Central memory CD8-positive, alpha-beta T cell (primary cell): ENCODE results near the gene CCHCR1.
"Not testable (repeated sequence)": the region's sequence is repeated elsewhere in the genome, so short reads cannot be mapped to it uniquely, and the experiment has no call there.

Source experiments
- ATAC-seq: fragments of 150-1000 bp; cut with Tn5 transposase; replicated peaks from 2 replicates; pipeline ENCODE4 v1.10.0; 2022; ENCODE audit warnings: mild to moderate bottlenecking, moderate FRiP score, moderate number of reproducible peaks; ENCODE audit not compliant: poor library complexity, severe bottlenecking; ENCODE audit errors: extremely low read depth
- DNase-seq, 2 donors: peaks; one replicate each; pipeline ENCODE4 v3.0.0; 2021; ENCODE audit warnings: low spot score in 2 of 2
- H3K27ac Mint-ChIP-seq: one replicate; pipeline ENCODE4 v1.8.0; 2022; ENCODE audit warnings: low read depth, mild to moderate bottlenecking, moderate library complexity, mixed read lengths
- H3K27me3 Mint-ChIP-seq: one replicate; pipeline ENCODE4 v1.8.0; 2022; ENCODE audit warnings: mixed read lengths
- H3K36me3 Mint-ChIP-seq: one replicate; pipeline ENCODE4 v1.8.0; 2022; ENCODE audit warnings: mild to moderate bottlenecking, moderate library complexity, mixed read lengths; ENCODE audit not compliant: insufficient read depth
- H3K4me1 Mint-ChIP-seq: one replicate; pipeline ENCODE4 v1.8.0; 2022; ENCODE audit warnings: mixed read lengths
- H3K4me3 Mint-ChIP-seq: one replicate; pipeline ENCODE4 v1.8.0; 2022; ENCODE audit warnings: mild to moderate bottlenecking, moderate library complexity, mixed read lengths
- H3K9me3 Mint-ChIP-seq: one replicate; pipeline ENCODE4 v1.8.0; 2022; ENCODE audit warnings: mixed read lengths

Gene CCHCR1, protein sequence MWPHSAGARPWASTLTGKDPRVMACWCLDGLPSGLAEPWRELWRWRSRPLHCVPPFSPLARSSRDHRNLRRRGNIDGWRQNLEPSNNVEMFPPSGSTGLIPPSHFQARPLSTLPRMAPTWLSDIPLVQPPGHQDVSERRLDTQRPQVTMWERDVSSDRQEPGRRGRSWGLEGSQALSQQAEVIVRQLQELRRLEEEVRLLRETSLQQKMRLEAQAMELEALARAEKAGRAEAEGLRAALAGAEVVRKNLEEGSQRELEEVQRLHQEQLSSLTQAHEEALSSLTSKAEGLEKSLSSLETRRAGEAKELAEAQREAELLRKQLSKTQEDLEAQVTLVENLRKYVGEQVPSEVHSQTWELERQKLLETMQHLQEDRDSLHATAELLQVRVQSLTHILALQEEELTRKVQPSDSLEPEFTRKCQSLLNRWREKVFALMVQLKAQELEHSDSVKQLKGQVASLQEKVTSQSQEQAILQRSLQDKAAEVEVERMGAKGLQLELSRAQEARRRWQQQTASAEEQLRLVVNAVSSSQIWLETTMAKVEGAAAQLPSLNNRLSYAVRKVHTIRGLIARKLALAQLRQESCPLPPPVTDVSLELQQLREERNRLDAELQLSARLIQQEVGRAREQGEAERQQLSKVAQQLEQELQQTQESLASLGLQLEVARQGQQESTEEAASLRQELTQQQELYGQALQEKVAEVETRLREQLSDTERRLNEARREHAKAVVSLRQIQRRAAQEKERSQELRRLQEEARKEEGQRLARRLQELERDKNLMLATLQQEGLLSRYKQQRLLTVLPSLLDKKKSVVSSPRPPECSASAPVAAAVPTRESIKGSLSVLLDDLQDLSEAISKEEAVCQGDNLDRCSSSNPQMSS

DNA sequence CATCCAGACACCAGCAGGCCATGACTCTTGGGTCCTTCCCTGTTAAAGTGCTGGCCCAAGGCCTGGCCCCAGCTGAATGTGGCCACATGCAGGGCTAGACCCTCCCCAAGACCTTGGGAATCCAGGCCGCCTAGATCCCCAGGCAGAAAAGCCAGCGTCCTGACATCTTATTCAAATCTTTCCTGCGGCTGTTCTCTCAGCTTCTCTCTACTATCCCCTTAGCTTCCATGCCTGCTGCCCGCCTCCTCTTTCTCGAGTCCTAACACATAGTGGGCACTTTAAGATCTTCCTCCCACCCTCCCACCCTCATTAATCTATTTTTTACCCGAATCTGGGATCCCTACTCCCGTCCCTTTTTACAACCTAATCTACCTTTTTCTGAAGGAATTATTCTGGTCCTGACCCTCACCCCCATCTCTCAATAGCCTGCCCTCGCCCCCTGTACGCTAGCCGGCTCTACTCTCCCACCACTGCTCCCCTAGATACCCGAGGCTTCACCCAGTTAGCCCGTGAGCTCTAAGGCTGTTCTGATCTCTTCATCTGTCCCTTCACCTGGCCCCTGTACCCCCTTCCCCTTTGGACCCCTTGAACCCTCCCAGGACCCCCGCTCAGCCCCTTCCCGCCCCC lies at the start of gene CCHCR1:
CCHCR1 (minus strand) TSS at position 290 of the 627 bp plus-strand sequence; CDS start at position 88, 202 bp downstream.
- Mint-ChIP-seq H3K36me3 (peaks cover 14% of the 10 kb centered on the region), H3K9me3 (no peaks in the 10 kb centered on the region), H3K4me3 (peak within 1 kb of the TSS; percentile 82), H3K27me3 (no peaks in the 10 kb centered on the region), H3K27ac (peak within 1 kb of the TSS; percentile 83), H3K4me1 (peaks cover 28% of the 10 kb centered on the region)
- DNase-seq = no peak
- ATAC-seq = peak; percentile 27

- peaks cover 45% of the 10 kb centered on the region for H3K4me1 Mint-ChIP-seq
- ATAC-seq = no peak
- no peak for DNase-seq
- H3K36me3 Mint-ChIP-seq = peaks cover 5% of the 10 kb centered on the region
- H3K27ac Mint-ChIP-seq = peak overlapping the region; percentile 49
- H3K4me3 Mint-ChIP-seq = peak overlapping the region; percentile 47
- no peaks in the 10 kb centered on the region for H3K9me3 Mint-ChIP-seq
- H3K27me3 Mint-ChIP-seq = no peaks in the 10 kb centered on the region
Observed at GRCh38 chr6:31205638-31206037, 48.0 kb upstream of the CCHCR1 start.

DNA sequence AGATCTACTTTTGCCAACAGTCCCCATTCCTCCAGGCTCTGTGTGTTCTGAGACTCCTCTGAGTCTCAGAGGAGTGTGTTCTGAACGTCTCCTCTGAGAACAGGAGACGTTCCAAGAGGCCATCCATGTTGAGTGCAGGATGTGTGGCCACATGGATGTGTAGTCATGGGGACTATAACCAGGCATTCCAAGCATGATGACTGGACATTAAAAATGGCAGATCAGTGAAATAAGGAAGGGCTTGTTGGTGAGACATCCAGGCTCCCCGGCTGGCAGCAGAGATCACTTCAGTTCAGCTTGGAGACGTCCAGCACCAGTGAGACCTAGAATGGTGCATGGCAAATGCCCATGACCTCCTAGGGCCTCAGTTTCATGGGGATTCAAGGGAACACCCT lies 47.1 kb upstream of the CCHCR1 start:
- H3K4me3 Mint-ChIP-seq = peak overlapping the region; percentile 76
- H3K27ac Mint-ChIP-seq = peak overlapping the region; percentile 96
- no peaks in the 10 kb centered on the region for H3K9me3 Mint-ChIP-seq
- peaks cover 45% of the 10 kb centered on the region for H3K4me1 Mint-ChIP-seq
- ATAC-seq = no peak
- no peak for DNase-seq
- H3K36me3 Mint-ChIP-seq = peaks cover 7% of the 10 kb centered on the region
- H3K27me3 Mint-ChIP-seq = no peaks in the 10 kb centered on the region

DNA sequence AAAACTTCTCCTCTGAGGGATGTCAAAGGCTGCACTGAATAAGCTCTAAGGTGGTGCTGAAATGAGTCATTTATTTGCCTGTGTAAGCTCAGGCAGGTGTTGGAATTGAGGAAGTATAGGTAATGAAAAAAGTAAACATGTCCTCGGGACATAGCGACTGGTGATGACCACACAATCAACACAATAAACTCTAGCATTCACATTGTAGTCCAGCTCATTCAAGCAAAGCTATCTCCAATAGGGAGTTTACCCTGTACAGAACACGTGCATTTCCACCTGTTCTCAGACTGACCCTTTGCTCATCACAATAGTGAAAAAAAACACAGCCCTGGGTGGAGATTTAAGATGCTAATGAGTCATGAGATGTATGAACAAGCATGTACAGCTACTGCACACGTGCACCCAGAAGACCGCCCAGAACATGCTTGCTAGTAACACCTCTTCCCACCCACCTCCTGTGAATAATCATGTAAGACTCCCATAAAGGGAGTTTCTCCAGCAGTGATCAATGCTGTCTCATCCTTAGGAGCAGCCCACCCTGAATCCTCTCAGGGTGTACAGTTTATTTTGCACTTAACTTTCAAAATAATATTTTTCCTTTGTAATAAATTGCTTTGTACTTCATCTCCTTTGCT lies 45.9 kb upstream of the CCHCR1 start:
- no peaks in the 10 kb centered on the region for H3K27me3 Mint-ChIP-seq
- H3K4me1 Mint-ChIP-seq = peaks cover 57% of the 10 kb centered on the region
- H3K4me3 Mint-ChIP-seq = peak overlapping the region; percentile 76
- DNase-seq (peak in 1 of 2 donors; percentile 57), ATAC-seq (peak; percentile 80)
- H3K9me3 Mint-ChIP-seq = no peaks in the 10 kb centered on the region
- H3K36me3 Mint-ChIP-seq = peaks cover 15% of the 10 kb centered on the region
- H3K27ac Mint-ChIP-seq = peak overlapping the region; percentile 96

- DNase-seq (no peak), ATAC-seq (no peak)
- Mint-ChIP-seq H3K27me3 (no peaks in the 10 kb centered on the region), H3K4me1 (peaks cover 57% of the 10 kb centered on the region), H3K36me3 (peaks cover 24% of the 10 kb centered on the region), H3K4me3 (peak overlapping the region; percentile 50), H3K9me3 (no peaks in the 10 kb centered on the region), H3K27ac (peak overlapping the region; percentile 96)
Observed at GRCh38 chr6:31202259-31203166, 44.9 kb upstream of the CCHCR1 start.

- peak overlapping the region; percentile 81 for H3K4me3 Mint-ChIP-seq
- peaks cover 58% of the 10 kb centered on the region for H3K4me1 Mint-ChIP-seq
- peaks cover 44% of the 10 kb centered on the region for H3K36me3 Mint-ChIP-seq
- H3K27me3 Mint-ChIP-seq, ATAC-seq, DNase-seq, H3K9me3 Mint-ChIP-seq: not testable (repeated sequence)
- peak overlapping the region; percentile 91 for H3K27ac Mint-ChIP-seq
Observed at GRCh38 chr6:31199105-31199452, 41.5 kb upstream of the CCHCR1 start.

GRCh38 chr6:31197559-31198305 lies 40.1 kb upstream of the CCHCR1 start:
- ATAC-seq = peak; percentile 84
- peak overlapping the region; percentile 81 for H3K4me3 Mint-ChIP-seq
- peak overlapping the region; percentile 91 for H3K27ac Mint-ChIP-seq
- DNase-seq = peak; percentile 83 to 95
- peaks cover 40% of the 10 kb centered on the region for H3K36me3 Mint-ChIP-seq
- H3K9me3 Mint-ChIP-seq = no peaks in the 10 kb centered on the region
- H3K27me3 Mint-ChIP-seq = no peaks in the 10 kb centered on the region
- peaks cover 44% of the 10 kb centered on the region for H3K4me1 Mint-ChIP-seq

GRCh38 chr6:31196251-31197022 lies 38.8 kb upstream of the CCHCR1 start:
- H3K9me3 Mint-ChIP-seq, ATAC-seq, H3K27me3 Mint-ChIP-seq, DNase-seq: not testable (repeated sequence)
- peaks cover 34% of the 10 kb centered on the region for H3K4me1 Mint-ChIP-seq
- peak overlapping the region; percentile 91 for H3K27ac Mint-ChIP-seq
- H3K4me3 Mint-ChIP-seq = peak overlapping the region; percentile 81
- peaks cover 42% of the 10 kb centered on the region for H3K36me3 Mint-ChIP-seq

DNA sequence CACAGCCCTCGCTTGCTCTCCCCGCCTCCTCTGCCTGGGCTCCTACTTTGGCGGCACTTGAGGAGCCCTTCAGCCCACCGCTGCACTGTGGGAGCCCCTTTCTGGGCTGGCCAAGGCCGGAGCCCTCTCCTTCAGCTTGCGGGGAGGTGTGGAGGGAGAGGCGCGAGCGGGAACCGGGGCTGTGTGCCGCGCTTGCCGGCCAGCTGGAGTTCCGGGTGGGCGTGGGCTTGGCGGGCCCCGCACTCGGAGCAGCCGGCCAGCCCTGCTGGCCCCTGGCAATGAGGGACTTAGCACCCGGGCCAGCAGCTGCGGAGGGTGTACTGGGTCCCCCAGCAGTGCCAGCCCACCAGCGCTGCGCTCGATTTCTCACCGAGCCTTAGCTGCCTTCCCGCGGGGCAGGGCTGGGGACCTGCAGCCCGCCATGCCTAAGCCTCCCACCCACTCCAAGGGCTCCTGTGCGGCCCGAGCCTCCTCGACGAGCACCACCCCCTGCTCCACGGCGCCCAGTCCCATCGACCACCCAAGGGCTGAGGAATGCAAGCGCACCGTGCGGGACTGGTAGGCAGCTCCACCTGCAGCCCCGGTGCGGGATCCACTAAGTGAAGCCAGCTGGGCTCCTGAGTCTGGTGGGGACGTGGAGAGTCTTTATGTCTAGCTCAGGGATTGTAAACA lies 37.8 kb upstream of the CCHCR1 start:
- Mint-ChIP-seq H3K36me3 (peaks cover 43% of the 10 kb centered on the region), H3K4me1 (peaks cover 28% of the 10 kb centered on the region), H3K4me3 (peak overlapping the region; percentile 81)
- not testable (repeated sequence) for H3K27ac Mint-ChIP-seq, DNase-seq, H3K9me3 Mint-ChIP-seq, H3K27me3 Mint-ChIP-seq, ATAC-seq
